ENCODE measurements around the gene NPAS3. TPM values are rescaled to one million over a fixed set of nuclear protein-coding genes. Genes with fewer than 3 reads are reported as not detected.

Gene NPAS3
- total RNA-seq, 1 experiment from 2014 or later = 0.35 TPM

DNA sequence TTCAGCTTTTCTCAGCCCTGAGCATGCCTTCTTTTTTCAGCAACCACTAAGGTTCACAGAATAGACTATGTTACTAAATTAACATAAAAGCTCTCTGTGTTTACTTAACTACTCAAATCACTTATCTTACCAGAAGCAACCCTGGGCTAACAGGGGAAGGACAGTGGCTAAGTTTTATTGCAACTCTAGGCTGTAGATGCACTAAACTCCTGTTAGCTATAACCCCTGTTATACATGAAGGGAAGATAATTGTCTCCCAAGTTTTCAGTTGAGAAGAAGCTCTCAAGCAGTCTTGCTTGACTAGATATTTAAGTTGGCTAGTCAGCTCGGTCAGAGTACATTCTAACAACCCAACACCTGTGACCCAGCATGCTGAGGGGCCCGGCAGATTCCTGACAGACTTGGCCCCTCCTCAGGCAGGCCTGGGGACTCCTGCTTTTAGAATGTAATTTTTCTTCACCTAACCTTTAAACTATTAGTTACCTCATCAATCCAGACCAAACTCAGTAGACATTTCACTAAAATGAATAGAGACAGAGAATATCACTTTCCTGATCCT, 547.7 kb downstream of the NPAS3 start:
- H3K36me3 Mint-ChIP-seq (ENCODE audit: insufficient read depth, unreplicated experiment) = no peaks in the 10 kb centered on the region
- no peak overlapping the region for H3K4me3 Mint-ChIP-seq (ENCODE audit: unreplicated experiment)
- no TSS peak for BruUV-seq (replicated peaks)
- POLR2A ChIA-PET = interaction anchor here (0.6 kb wide), 1 partner anchor 686 kb away, joined by 3 read pairs; no protein-coding TSS in a partner anchor
- intact Hi-C loops (cut with micrococcal nuclease) = no loop called here
- no peaks in the 10 kb centered on the region for H3K27me3 Mint-ChIP-seq (ENCODE audit: insufficient read depth, unreplicated experiment)
- no peak overlapping the region for H3K27ac Mint-ChIP-seq (ENCODE audit: low read depth, unreplicated experiment)
- DNase-seq (ENCODE audit: unreplicated experiment) = no peak
- no peaks in the 10 kb centered on the region for H3K9me3 Mint-ChIP-seq (ENCODE audit: unreplicated experiment)
- TF ChIP-seq, protein P1, sequence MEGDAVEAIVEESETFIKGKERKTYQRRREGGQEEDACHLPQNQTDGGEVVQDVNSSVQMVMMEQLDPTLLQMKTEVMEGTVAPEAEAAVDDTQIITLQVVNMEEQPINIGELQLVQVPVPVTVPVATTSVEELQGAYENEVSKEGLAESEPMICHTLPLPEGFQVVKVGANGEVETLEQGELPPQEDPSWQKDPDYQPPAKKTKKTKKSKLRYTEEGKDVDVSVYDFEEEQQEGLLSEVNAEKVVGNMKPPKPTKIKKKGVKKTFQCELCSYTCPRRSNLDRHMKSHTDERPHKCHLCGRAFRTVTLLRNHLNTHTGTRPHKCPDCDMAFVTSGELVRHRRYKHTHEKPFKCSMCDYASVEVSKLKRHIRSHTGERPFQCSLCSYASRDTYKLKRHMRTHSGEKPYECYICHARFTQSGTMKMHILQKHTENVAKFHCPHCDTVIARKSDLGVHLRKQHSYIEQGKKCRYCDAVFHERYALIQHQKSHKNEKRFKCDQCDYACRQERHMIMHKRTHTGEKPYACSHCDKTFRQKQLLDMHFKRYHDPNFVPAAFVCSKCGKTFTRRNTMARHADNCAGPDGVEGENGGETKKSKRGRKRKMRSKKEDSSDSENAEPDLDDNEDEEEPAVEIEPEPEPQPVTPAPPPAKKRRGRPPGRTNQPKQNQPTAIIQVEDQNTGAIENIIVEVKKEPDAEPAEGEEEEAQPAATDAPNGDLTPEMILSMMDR (IDR thresholded peaks at IDR 0.05; ENCODE audit: unreplicated experiment) = no peak
- H3K4me1 Mint-ChIP-seq (ENCODE audit: insufficient read depth, unreplicated experiment) = no peaks in the 10 kb centered on the region
- CTCF ChIA-PET = interaction anchor here (0.9 kb wide), 1 partner anchor 33 kb away, joined by 4 read pairs; no protein-coding TSS in a partner anchor

DNA sequence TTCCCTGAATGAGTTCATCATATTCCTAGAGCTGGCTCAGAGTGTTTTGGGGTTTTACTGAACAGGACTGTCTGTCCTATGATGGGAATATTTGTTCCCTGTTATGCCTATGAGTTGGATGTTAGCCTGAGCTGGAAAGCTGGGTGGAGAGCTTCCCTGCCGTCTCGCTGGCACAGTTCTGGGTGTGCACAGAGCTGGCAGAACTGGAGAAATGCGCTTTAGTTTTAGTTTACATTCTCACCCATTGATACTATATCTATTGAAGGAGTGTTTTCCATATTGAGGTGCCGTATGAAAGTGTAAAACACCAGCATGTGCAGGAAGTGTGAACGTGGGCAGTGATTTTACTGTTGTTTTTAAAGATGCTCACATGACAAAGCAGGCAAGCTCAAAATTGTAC, 549.9 kb downstream of the NPAS3 start:
- Mint-ChIP-seq H3K36me3 (ENCODE audit: insufficient read depth, unreplicated experiment) (no peaks in the 10 kb centered on the region), H3K9me3 (ENCODE audit: unreplicated experiment) (no peaks in the 10 kb centered on the region), H3K4me1 (ENCODE audit: insufficient read depth, unreplicated experiment) (no peaks in the 10 kb centered on the region), H3K27ac (ENCODE audit: low read depth, unreplicated experiment) (no peak overlapping the region), H3K4me3 (ENCODE audit: unreplicated experiment) (no peak overlapping the region), H3K27me3 (ENCODE audit: insufficient read depth, unreplicated experiment) (no peaks in the 10 kb centered on the region)
- DNase-seq (ENCODE audit: unreplicated experiment) = no peak
- intact Hi-C loops (cut with micrococcal nuclease) = no loop called here
- TF ChIP-seq, protein P1 (IDR thresholded peaks at IDR 0.05; ENCODE audit: unreplicated experiment) = no peak
- ChIA-PET POLR2A (interaction anchor here (0.6 to 1.2 kb wide), 2 partner anchors 9 to 201 kb away, joined by 3 to 4 read pairs; no protein-coding TSS in a partner anchor), CTCF (interaction anchor here (0.9 kb wide), 1 partner anchor 13 kb away, joined by 6 read pairs; no protein-coding TSS in a partner anchor)
- BruUV-seq (replicated peaks) = no TSS peak

DNA sequence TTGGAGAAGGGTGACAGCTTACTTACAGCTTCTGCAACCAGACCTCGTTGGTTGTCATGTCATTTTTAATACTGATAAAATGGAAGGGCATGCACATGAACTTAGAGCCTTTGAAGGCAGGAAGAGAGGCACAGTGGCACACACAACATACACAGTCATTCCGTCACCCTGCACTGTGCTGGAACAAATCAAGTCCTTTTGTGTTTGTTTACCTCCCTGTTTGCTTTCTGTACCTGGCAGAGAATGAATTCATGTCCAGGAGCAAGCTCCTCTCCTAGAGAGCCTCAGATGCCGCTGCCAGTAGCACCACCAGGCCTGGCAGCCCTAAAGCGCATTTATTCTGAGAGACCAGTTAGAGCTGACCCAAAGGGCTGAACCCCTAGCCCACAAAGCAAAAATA, 551.9 kb downstream of the NPAS3 start:
- no peaks in the 10 kb centered on the region for H3K4me1 Mint-ChIP-seq (ENCODE audit: insufficient read depth, unreplicated experiment)
- H3K9me3 Mint-ChIP-seq (ENCODE audit: unreplicated experiment) = peaks cover 10% of the 10 kb centered on the region
- ChIA-PET CTCF (no interaction called here), POLR2A (no interaction called here)
- H3K27ac Mint-ChIP-seq (ENCODE audit: low read depth, unreplicated experiment) = no peak overlapping the region
- intact Hi-C loops (cut with micrococcal nuclease) = no loop called here
- TF ChIP-seq, protein P1 (IDR thresholded peaks at IDR 0.05; ENCODE audit: unreplicated experiment) = no peak
- H3K36me3 Mint-ChIP-seq (ENCODE audit: insufficient read depth, unreplicated experiment) = no peaks in the 10 kb centered on the region
- no peak overlapping the region for H3K4me3 Mint-ChIP-seq (ENCODE audit: unreplicated experiment)
- no TSS peak for BruUV-seq (replicated peaks)
- no peaks in the 10 kb centered on the region for H3K27me3 Mint-ChIP-seq (ENCODE audit: insufficient read depth, unreplicated experiment)
- no peak for DNase-seq (ENCODE audit: unreplicated experiment)

DNA sequence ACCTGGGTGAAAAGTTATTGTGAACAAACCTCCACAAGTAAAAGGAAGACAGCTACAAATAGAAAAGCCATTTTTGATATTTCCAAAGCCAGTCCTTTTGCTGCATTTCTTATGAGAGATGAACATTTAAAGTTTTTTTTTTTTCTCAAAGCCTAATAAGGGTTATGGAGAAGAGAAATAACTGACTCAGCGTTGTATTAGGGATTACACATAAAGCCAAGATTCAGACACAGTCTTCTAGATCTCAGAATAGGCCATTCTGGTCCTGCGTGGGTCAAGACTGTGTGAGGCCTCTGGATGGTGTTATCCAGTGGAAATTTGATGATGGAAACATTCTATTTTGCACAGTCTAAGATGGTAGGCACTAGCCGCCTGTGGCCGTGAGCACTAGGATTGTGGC, 552.4 kb downstream of the NPAS3 start:
- CTCF ChIA-PET = no interaction called here
- Mint-ChIP-seq H3K4me1 (ENCODE audit: insufficient read depth, unreplicated experiment) (no peaks in the 10 kb centered on the region), H3K9me3 (ENCODE audit: unreplicated experiment) (peaks cover 10% of the 10 kb centered on the region), H3K27me3 (ENCODE audit: insufficient read depth, unreplicated experiment) (no peaks in the 10 kb centered on the region), H3K36me3 (ENCODE audit: insufficient read depth, unreplicated experiment) (no peaks in the 10 kb centered on the region), H3K4me3 (ENCODE audit: unreplicated experiment) (no peak overlapping the region), H3K27ac (ENCODE audit: low read depth, unreplicated experiment) (no peak overlapping the region)
- TF ChIP-seq, protein P1 (IDR thresholded peaks at IDR 0.05; ENCODE audit: unreplicated experiment) = no peak
- POLR2A ChIA-PET = no interaction called here
- BruUV-seq (replicated peaks) = no TSS peak
- DNase-seq (ENCODE audit: unreplicated experiment) = no peak
- intact Hi-C loops (cut with micrococcal nuclease) = no loop called here
